Thoracic aorta (tissue), 2 donors: ENCODE measurements around the gene WDSUB1. TPM values are rescaled to one million over a fixed set of nuclear protein-coding genes. Genes with fewer than 3 reads are reported as not detected.

ENCODE experiments used
- ATAC-seq: fragments of 150-250 bp; one replicate; pipeline ENCODE4 v1.8.0; 2017; ENCODE audit warnings: low read depth; ENCODE audit not compliant: insufficient number of reproducible peaks, low FRiP score
- DNase-seq: peaks from one replicate; pipeline ENCODE4 v3.0.0-alpha.2; 2020; ENCODE audit warnings: low spot score
- H3K27ac ChIP-seq, 2 donors: fragments of 200-600 bp; sonication (generic); 1 replicate in 1 of 2; 2 replicates in 1 of 2; pipeline ENCODE4 v1.5.1; 2016; ENCODE audit warnings: mild to moderate bottlenecking in 2 of 2, moderate library complexity in 2 of 2
- H3K27me3 ChIP-seq: fragments of 200-600 bp; sonication (generic); replicated peaks from 2 replicates; pipeline ENCODE4 v1.6.0; 2016; ENCODE audit warnings: mild to moderate bottlenecking; ENCODE audit not compliant: insufficient read depth
- H3K36me3 ChIP-seq: fragments of 200-600 bp; sonication (generic); one replicate; pipeline ENCODE4 v1.5.1; 2016
- H3K4me1 ChIP-seq, 2 donors: fragments of 200-600 bp; sonication (generic); 1 replicate in 1 of 2; 2 replicates in 1 of 2; pipeline versions ENCODE4 v1.5.1 to v1.6.0; 2016; ENCODE audit warnings: low read depth in 2 of 2, mild to moderate bottlenecking in 1 of 2; ENCODE audit not compliant: control insufficient read depth in 1 of 2
- H3K4me3 ChIP-seq: fragments of 200-600 bp; sonication (generic); 2 replicates; pipeline ENCODE4 v1.5.1; 2016; ENCODE audit warnings: mild to moderate bottlenecking
- H3K9me3 ChIP-seq: fragments of 200-600 bp; sonication (generic); 2 replicates; pipeline ENCODE4 v1.5.1; 2016
- total RNA-seq, 2 donors: library from RNA; depleted of rRNA; stranded (reverse); fragments of >200 nt; gene quantifications; one replicate each; pipeline versions ENCODE4 v1.1.0 to v1.2.3, GENCODE V29; 2016
- TF ChIP-seq, protein P1 (sequence below): fragments of 200-600 bp; sonication (generic); IDR thresholded peaks from one replicate; pipeline ENCODE4 v1.5.1; 2019; ENCODE audit warnings: antibody characterized with exemption

WDSUB1 gene, protein sequence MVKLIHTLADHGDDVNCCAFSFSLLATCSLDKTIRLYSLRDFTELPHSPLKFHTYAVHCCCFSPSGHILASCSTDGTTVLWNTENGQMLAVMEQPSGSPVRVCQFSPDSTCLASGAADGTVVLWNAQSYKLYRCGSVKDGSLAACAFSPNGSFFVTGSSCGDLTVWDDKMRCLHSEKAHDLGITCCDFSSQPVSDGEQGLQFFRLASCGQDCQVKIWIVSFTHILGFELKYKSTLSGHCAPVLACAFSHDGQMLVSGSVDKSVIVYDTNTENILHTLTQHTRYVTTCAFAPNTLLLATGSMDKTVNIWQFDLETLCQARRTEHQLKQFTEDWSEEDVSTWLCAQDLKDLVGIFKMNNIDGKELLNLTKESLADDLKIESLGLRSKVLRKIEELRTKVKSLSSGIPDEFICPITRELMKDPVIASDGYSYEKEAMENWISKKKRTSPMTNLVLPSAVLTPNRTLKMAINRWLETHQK
- total RNA-seq = 10 to 100 TPM in 1 of 2 donors, 1 to 10 TPM in 1; 3.5 to 11.2 TPM

DNA sequence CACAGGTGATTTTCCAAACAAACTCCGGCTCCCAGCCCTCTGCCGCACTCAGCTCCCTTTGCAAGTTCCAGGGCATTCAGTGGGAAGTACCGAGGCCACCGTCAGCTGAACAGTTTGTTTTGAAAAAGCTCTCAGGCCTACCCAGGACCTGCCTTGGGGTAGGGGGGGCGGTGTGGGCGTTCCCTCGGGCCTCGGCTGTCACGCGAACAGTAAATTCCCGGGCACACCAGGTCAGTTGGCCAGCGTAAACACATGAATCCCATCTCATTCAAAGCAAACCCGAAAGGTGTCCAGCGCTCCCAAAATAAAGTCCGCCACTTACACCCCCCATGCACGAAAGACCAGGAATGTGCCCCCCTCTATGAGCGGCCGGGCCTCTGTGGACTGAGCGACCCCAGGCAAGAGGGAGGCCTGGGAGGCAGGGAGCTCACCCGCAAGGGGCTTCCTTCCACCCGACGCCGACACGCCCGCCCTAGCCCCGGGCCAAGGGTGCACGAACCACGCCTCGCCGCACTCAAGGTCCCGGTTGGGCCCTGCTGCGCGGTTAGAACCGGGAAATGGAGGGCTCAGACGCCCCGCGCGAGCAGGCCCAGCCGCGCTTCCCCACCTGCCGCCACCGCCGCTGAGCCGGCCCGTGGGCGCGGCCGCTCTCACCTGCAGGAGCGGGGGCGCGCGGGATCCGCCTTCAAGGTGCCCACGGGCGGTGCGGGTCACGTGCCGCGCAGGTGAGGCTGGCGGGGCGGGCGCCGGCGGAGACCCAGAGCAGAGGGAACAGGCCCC lies at the start of gene WDSUB1:
Gene WDSUB1 (minus strand): TSS at position 775 of the 780 bp plus-strand sequence. CDS start 3,634 bp downstream, outside the sequence.
- no peaks in the 10 kb centered on the region for H3K36me3 ChIP-seq
- H3K4me3 ChIP-seq = peak within 1 kb of the TSS; percentile 83
- DNase-seq (peak; percentile 17), ATAC-seq (peak; percentile 29)
- TF ChIP-seq, protein P1, sequence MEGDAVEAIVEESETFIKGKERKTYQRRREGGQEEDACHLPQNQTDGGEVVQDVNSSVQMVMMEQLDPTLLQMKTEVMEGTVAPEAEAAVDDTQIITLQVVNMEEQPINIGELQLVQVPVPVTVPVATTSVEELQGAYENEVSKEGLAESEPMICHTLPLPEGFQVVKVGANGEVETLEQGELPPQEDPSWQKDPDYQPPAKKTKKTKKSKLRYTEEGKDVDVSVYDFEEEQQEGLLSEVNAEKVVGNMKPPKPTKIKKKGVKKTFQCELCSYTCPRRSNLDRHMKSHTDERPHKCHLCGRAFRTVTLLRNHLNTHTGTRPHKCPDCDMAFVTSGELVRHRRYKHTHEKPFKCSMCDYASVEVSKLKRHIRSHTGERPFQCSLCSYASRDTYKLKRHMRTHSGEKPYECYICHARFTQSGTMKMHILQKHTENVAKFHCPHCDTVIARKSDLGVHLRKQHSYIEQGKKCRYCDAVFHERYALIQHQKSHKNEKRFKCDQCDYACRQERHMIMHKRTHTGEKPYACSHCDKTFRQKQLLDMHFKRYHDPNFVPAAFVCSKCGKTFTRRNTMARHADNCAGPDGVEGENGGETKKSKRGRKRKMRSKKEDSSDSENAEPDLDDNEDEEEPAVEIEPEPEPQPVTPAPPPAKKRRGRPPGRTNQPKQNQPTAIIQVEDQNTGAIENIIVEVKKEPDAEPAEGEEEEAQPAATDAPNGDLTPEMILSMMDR = no peak
- peak within 1 kb of the TSS; percentile 87 for H3K27ac ChIP-seq
- H3K27me3 ChIP-seq = no peaks in the 10 kb centered on the region
- H3K4me1 ChIP-seq = peaks cover 11 to 16% of the 10 kb centered on the region in 2 donors
- H3K9me3 ChIP-seq = no peaks in the 10 kb centered on the region

DNA sequence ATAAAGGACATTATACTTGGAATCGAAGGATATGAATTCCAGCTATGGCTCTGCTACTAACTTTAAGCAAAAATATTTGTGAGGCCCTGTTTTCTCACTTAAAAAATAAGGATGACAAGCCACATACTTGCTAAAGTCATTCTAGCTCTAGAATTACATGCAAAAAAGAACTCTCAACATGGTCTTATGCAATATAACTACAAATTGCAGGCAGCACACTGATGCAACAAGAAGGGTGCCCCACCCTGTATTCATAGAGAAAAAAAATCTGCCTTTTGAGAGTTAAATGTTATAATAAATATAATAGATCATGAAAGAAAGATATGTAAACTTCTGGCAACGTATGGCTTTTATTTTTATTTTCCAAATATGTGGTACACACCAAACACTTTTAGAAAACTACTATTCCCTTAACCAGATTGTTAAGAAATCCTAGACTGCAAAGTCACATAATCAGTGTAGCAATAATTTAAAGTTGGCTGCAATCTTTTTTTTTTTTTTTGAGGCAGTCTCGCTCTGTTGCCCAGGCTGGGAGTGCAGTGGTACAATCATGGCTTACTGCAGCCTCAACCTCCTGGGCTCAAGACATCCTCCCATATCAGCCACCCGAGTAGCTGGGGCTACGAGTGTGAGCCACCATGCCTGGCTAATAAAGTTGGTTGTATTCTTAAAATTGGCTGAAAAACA lies 40.2 kb upstream of the WDSUB1 start:
- TF ChIP-seq, protein P1 = no peak
- peaks cover 13% of the 10 kb centered on the region for H3K36me3 ChIP-seq
- DNase-seq = no peak
- H3K4me1 ChIP-seq = no peaks in the 10 kb centered on the region
- ATAC-seq = no peak
- no peak overlapping the region for H3K27ac ChIP-seq
- no peak overlapping the region for H3K4me3 ChIP-seq
- H3K27me3 ChIP-seq = no peaks in the 10 kb centered on the region
- H3K9me3 ChIP-seq = no peaks in the 10 kb centered on the region

DNA sequence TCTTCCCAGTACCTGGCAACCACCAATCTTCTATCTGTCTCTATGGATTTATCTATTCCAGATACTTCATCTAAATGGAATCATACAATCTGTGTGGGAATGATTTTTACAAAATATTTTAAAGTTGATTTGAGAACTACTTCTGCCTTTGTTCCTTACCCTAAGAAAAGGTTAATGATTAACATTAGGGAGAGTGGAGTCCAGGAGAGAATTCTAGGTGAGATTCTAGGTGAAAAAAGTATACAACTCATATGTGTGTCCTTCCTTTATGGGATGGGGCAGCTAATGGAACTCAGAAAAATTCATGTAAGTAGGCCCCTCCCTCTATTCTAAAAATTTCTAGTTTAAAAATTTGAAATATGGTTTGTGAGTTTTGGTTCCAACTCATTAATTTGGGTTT lies 35.9 kb upstream of the WDSUB1 start:
- DNase-seq = no peak
- Histone ChIP-seq H3K4me1 (no peaks in the 10 kb centered on the region), H3K4me3 (no peak overlapping the region), H3K27me3 (no peaks in the 10 kb centered on the region), H3K9me3 (no peaks in the 10 kb centered on the region), H3K27ac (no peak overlapping the region), H3K36me3 (peaks cover 6% of the 10 kb centered on the region)
- no peak for ATAC-seq
- TF ChIP-seq, protein P1 = no peak

DNA sequence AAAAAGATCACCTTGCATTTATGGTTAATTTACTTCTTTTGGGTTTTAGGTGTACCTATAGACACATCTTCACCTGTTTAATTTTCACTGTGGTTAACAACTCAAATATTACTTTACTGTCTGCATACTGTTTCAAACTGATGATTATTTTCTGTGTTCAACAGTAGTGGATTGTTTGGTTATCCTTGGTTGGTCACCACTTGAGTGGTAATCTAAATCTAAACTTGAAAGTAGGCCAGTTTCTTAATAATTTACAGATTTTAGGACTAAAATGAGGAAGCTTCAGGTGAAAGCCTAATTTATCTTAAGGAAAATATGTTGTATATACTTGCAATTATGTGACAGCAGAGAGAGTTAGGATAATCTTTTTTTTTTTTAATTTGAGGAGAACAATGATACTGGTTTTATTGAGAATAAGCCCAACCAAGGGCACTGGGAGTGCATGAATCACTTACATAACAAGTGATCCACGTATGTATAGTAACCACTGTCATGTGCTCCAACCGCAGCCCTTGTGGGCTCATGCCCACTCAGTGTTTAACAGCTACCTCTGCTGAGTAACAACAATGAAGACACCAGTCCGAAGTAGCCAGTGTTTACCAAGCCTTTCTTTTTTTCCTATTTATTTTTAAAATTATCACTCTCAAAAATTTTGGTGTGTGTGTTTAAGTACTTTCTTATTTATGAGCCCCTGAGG lies 31.0 kb upstream of the WDSUB1 start:
- H3K4me1 ChIP-seq = no peaks in the 10 kb centered on the region
- TF ChIP-seq, protein P1 = no peak
- no peaks in the 10 kb centered on the region for H3K9me3 ChIP-seq
- H3K4me3 ChIP-seq = no peak overlapping the region
- no peak for ATAC-seq
- no peaks in the 10 kb centered on the region for H3K27me3 ChIP-seq
- no peak overlapping the region for H3K27ac ChIP-seq
- DNase-seq = no peak
- H3K36me3 ChIP-seq = peaks cover 6% of the 10 kb centered on the region
